ENCODE results near the gene FGD2.

The FGD2 gene

DNA sequence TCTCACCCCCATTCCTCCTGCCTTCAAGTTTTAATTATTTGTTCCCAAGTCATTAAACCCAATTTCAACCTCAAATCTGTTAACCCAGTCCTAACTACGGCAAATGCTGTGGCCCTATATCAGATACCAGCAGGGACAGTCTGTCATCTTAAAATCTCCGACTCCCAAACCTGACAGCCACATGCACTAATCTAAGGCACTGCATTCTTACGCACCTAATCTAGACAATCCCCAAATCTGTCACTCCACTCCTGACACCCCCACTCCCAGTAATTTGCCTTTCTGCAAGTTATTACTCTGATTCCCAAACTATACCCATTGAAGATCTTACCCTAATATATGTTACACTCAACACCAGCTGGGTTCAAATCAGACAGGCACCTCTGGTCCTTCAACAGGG lies 21.9 kb upstream of the FGD2 start:
- Histone ChIP-seq H3K9me3 (no peaks in the 10 kb centered on the region), H3K36me3 (peaks cover 4 to 19% (median 4%) of the 10 kb centered on the region in 3 donors), H3K4me1 (peaks cover 0 to 69% (median 52%) of the 10 kb centered on the region in 4 donors), H3K27me3 (no peaks in the 10 kb centered on the region), H3K4me3 (no peak overlapping the region), H3K27ac (no peak overlapping the region)
- intact Hi-C loops (cut with DNase I; ENCODE audit: low total_unique reads): loop anchor here (5.0 kb wide), 1 partner anchor 96 kb away; the partner anchor contains the start of gene C6orf89
- DNase-seq: no peak
- TF ChIP-seq, protein P1, sequence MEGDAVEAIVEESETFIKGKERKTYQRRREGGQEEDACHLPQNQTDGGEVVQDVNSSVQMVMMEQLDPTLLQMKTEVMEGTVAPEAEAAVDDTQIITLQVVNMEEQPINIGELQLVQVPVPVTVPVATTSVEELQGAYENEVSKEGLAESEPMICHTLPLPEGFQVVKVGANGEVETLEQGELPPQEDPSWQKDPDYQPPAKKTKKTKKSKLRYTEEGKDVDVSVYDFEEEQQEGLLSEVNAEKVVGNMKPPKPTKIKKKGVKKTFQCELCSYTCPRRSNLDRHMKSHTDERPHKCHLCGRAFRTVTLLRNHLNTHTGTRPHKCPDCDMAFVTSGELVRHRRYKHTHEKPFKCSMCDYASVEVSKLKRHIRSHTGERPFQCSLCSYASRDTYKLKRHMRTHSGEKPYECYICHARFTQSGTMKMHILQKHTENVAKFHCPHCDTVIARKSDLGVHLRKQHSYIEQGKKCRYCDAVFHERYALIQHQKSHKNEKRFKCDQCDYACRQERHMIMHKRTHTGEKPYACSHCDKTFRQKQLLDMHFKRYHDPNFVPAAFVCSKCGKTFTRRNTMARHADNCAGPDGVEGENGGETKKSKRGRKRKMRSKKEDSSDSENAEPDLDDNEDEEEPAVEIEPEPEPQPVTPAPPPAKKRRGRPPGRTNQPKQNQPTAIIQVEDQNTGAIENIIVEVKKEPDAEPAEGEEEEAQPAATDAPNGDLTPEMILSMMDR (IDR thresholded peaks at IDR 0.05): no peak

DNA sequence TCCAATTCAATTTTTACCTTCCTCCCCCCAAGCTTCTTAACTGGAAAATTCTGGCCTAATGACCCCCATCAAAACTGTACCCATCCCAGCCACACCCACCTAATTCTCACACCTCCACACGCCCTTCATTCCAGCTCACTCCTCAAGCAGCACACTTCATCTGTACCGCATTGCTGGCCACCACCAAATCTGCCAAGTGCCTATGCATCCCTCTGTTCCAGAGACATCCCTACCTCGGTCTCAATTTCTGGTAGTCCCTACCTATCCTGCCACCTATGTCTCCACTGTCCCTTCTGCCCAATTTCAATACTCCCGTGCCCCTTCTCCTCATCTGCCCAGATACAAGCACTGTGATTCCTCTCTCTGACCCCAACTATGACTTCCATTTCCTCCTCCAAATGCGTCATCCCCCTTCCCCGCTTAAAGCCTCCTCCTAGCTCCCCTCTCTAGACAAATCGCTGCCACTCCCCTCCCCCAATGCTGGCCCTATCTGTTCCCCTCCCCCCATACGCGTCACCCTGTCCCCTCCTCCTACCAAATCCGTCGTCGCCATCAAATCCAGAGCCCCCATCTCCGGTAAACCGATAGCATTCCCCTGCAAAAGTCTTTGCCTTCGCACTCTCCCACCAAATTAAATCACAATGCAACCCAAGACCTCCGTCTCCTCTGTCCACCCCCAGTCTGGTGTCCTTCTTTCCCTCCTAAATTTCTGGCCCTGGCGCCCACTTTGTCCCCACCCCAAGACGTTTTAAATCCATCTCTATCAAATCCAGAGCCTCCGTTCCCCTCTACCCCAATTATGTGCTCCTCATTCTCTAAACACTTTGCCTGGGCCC lies 20.7 kb upstream of the FGD2 start:
- Histone ChIP-seq H3K36me3 (peaks cover 0 to 11% (median 4%) of the 10 kb centered on the region in 3 donors), H3K4me3 (peak overlapping the region; percentile 93 to 100), H3K9me3 (no peaks in the 10 kb centered on the region), H3K27me3 (no peaks in the 10 kb centered on the region), H3K27ac (peak overlapping the region; percentile 90 to 99), H3K4me1 (peaks cover 0 to 59% (median 49%) of the 10 kb centered on the region in 4 donors)
- intact Hi-C loops (cut with DNase I; ENCODE audit: low total_unique reads): loop anchor here (5.0 kb wide), 1 partner anchor 97 kb away; the partner anchor contains the start of gene C6orf89
- TF ChIP-seq, protein P1 (IDR thresholded peaks at IDR 0.05): no peak
- DNase-seq: peak; percentile 61 to 77

DNA sequence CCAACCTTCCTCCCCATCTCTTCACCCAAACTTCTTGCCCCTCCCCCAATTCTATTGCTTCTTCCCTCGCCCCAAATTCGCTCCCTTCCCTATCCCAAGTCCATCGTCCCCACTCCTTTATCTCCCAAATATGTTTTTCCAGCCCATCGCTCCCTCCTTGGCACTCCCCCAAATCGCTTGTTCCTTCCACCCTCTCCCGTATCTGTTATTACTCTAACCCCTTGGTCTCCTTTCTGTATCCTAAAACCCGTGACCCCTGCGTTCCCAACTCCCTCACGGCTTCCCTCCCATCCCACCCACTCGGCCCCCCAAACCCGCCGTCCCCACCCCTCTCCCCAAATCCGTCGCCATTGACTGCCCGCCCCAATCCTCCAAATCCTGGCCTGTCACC lies 20.0 kb upstream of the FGD2 start:
- intact Hi-C loops (cut with DNase I; ENCODE audit: low total_unique reads): no loop called here
- TF ChIP-seq, protein P1 (IDR thresholded peaks at IDR 0.05): no peak
- Histone ChIP-seq H3K4me3 (peak overlapping the region; percentile 93 to 100), H3K36me3 (peaks cover 0 to 10% (median 4%) of the 10 kb centered on the region in 3 donors), H3K27me3 (no peaks in the 10 kb centered on the region), H3K27ac (peak overlapping the region; percentile 90 to 99), H3K4me1 (peaks cover 0 to 58% (median 46%) of the 10 kb centered on the region in 4 donors), H3K9me3 (no peaks in the 10 kb centered on the region)
- no peak for DNase-seq

DNA sequence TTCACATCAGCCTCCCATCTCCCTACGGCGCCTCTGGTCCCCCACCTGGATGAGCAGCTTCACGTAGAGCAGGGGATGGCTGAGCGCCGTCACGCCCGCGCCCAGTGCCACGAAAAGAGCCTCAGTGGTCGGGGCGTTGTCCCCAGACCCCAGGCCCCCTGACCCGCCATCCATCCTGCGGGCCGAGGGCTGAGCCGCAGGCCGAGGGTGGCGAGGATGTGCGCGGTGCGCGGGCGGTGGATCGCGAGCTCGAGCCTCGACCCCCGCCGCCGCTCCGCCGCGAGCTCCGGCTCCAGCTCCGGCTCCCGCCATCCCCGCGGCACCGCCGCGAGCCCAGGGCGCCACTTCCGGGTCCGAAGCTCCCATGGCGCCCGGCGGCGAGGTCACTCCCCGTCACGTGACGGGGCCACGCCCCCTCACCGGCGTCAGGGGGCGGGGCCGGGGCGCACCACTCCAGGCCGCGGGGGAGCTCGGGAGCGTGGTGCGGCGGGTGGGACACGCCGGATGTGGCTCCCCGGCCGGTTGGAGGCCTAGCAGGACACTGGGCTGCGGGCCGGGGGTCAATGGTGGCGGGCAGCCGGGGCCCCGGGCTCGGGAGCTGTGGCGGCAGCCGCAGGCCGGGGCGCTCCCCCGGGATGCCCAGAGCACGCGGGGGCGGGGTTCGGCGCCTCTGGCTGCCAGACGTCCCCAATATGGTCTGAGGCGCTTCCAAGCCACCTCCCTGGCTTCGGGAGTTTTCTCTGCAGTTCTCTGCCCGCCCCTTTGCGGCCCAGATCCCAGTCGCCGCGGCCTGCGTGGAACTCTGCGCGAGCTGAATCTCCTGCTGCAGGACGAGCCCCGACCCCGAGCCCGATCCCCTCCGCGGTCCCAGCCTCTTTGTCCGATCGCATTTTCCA lies 19.4 kb upstream of the FGD2 start, which contains the start of gene MTCH1:
Gene MTCH1 (minus strand): TSS at position 389 of the 896 bp plus-strand sequence. CDS start 23 bp downstream, at position 366.
- peak within 1 kb of the TSS; percentile 93 to 100 for H3K4me3 ChIP-seq
- H3K9me3 ChIP-seq: no peaks in the 10 kb centered on the region
- peak within 1 kb of the TSS; percentile 90 to 99 for H3K27ac ChIP-seq
- H3K4me1 ChIP-seq: peaks cover 0 to 54% (median 40%) of the 10 kb centered on the region in 4 donors
- peak; percentile 91 to 96 for DNase-seq
- TF ChIP-seq, protein P1 (IDR thresholded peaks at IDR 0.05): no peak
- H3K27me3 ChIP-seq: no peaks in the 10 kb centered on the region
- intact Hi-C loops (cut with DNase I; ENCODE audit: low total_unique reads): no loop called here
- peaks cover 0 to 4% (median 4%) of the 10 kb centered on the region in 3 donors for H3K36me3 ChIP-seq

DNA sequence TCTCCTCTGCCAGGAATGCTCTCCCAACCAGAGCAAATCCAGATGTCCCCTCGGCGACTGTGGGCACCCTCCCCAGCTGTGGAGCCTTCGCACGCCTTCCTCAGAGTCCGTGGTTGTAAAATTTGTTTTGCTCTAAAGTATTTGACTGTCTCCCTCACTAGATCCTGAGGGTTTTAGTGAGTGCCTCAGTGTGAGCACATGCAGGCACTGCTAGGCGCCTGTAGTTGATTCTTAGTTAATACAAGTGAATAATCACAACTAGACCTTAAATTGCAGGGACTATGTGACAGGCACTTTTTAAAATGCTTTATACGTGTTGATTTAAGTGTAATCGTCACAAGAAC lies 18.8 kb upstream of the FGD2 start:
- intact Hi-C loops (cut with DNase I; ENCODE audit: low total_unique reads): no loop called here
- TF ChIP-seq, protein P1 (IDR thresholded peaks at IDR 0.05): no peak
- Histone ChIP-seq H3K27me3 (no peaks in the 10 kb centered on the region), H3K27ac (peak overlapping the region; percentile 90 to 99), H3K4me1 (peaks cover 0 to 48% (median 34%) of the 10 kb centered on the region in 4 donors), H3K4me3 (peak overlapping the region; percentile 93 to 100), H3K9me3 (no peaks in the 10 kb centered on the region), H3K36me3 (no peaks in the 10 kb centered on the region)
- no peak for DNase-seq
